ENCODE results near the gene RCOR2. TPM values are rescaled to one million over a fixed set of nuclear protein-coding genes. Genes with fewer than 3 reads are reported as not detected.

RCOR2 gene
- total RNA-seq, 2 experiments from 2014 or later: 2.1 to 2.4 TPM

DNA sequence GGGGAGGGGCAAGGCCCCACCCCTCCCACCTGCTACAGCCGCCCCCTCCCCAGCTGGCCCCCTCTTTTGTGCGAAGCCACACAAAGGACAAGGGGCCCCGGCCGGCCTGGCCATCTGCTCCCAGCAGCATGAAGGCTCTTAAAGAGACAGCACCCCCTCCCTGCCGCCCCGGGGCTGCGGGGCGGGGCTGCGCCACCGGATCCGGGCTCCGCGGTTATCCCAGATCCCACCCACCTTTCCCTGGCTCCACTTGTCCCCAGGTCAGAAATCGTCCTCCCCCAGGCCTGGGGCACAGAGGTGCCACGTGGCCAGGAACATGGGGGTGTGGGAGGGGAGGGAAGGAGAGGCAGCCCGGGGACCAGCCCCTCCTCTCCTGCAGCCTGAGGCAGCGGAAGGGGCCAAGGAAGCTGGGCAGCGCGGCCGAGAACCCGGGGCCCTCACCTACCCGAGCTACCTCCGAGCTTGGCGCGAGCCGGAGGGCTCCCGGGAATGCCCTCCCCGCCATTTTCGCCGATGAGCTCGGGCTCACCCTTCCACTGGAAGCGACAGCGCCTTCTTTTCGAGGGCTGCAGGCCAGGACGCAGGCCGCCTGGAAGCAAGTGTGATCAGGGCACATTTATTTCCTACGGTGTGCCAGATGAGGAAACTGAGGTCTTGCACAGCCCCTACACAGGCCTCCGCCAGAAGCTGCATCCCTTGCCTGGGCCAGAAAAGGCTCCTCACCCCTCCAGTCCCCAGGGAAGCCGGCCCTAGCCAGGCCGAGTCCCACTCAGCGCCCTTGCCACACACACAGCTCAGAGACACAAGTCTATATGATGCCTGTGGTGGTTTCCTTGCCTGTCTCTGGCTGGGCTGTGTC, 2.5 kb upstream of the RCOR2 start:
- no peak for TF ChIP-seq EZH2phosphoT487 (IDR thresholded peaks at IDR 0.05; ENCODE audit: borderline replicate concordance, low read depth, low read length)
- TF ChIP-seq, protein P1, sequence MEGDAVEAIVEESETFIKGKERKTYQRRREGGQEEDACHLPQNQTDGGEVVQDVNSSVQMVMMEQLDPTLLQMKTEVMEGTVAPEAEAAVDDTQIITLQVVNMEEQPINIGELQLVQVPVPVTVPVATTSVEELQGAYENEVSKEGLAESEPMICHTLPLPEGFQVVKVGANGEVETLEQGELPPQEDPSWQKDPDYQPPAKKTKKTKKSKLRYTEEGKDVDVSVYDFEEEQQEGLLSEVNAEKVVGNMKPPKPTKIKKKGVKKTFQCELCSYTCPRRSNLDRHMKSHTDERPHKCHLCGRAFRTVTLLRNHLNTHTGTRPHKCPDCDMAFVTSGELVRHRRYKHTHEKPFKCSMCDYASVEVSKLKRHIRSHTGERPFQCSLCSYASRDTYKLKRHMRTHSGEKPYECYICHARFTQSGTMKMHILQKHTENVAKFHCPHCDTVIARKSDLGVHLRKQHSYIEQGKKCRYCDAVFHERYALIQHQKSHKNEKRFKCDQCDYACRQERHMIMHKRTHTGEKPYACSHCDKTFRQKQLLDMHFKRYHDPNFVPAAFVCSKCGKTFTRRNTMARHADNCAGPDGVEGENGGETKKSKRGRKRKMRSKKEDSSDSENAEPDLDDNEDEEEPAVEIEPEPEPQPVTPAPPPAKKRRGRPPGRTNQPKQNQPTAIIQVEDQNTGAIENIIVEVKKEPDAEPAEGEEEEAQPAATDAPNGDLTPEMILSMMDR (conservative IDR thresholded peaks at IDR 0.05; ENCODE audit: low read length): no peak
- Histone ChIP-seq H3K4me2 (ENCODE audit: low read length) (no peak overlapping the region), H3K36me3 (ENCODE audit: insufficient read depth, low read length) (no peaks in the 10 kb centered on the region), H3K4me1 (ENCODE audit: insufficient read depth, low read length, poor library complexity, severe bottlenecking) (peaks cover 32% of the 10 kb centered on the region), H3K9me2 (ENCODE audit: insufficient read depth, low read length) (no peaks in the 10 kb centered on the region), H3K79me2 (ENCODE audit: insufficient read depth, low read depth, low read length) (no peaks in the 10 kb centered on the region), H3K9me3 (ENCODE audit: low read length) (no peaks in the 10 kb centered on the region), H2AFZ (ENCODE audit: low read length) (no peak overlapping the region), H3K4me3 (ENCODE audit: low read depth, low read length, poor library complexity, severe bottlenecking) (no peak overlapping the region), H4K20me1 (ENCODE audit: insufficient read depth, low read length) (no peaks in the 10 kb centered on the region), H3K27ac (ENCODE audit: low read depth, low read length, poor library complexity, severe bottlenecking) (no peak overlapping the region)
- no peak for DNase-seq (ENCODE audit: low spot score)
- intact Hi-C loops (cut with micrococcal nuclease; ENCODE audit: unreplicated experiment): no loop called here
- ChIA-PET POLR2A (no interaction called here), CTCF (ENCODE audit: unreplicated experiment) (interaction anchor here (1.1 kb wide), 1 partner anchor 81 kb away, joined by 4 read pairs; the partner anchor contains the start of gene MARK2)
- BruUV-seq (replicated peaks): no TSS peak

DNA sequence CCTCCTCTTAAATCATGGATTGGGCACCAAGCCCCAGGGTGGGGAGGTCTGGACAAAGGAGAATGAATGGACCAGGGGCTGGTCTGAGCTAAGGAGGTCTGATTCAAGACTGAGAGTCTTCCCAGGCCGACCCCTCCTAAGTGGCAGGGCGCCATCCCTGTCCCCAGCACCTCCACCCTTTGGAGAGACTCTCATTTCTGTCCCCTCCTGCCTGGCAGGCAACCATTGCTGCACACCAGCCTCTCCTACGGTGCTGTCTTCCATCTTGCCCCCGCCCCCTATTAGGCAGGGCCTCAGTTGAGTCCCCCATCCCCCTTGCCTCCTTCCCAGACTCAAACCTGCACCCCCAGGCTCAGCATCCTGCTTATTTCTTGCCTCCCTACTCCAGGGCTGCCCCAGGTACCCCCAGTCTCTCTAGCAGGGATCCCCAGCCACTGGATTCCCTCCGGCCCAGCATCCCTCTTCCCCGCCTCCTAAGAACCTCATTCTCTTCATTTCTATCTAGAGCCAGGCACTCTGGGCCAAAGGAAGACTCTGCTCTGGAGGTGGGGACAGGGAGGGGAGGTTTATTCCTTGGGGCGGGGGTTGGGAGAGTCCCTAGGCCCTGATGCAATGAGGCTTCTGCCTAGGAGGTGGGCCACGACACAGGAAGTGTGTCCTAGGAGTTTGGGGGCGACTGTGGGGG, 1.7 kb upstream of the RCOR2 start:
- Histone ChIP-seq H4K20me1 (ENCODE audit: insufficient read depth, low read length) (no peaks in the 10 kb centered on the region), H3K27ac (ENCODE audit: low read depth, low read length, poor library complexity, severe bottlenecking) (no peak overlapping the region), H3K4me3 (ENCODE audit: low read depth, low read length, poor library complexity, severe bottlenecking) (no peak overlapping the region), H3K9me3 (ENCODE audit: low read length) (no peaks in the 10 kb centered on the region), H3K4me2 (ENCODE audit: low read length) (peak overlapping the region; percentile 100; the same call in 1 of the 2 replicates), H3K36me3 (ENCODE audit: insufficient read depth, low read length) (no peaks in the 10 kb centered on the region), H3K79me2 (ENCODE audit: insufficient read depth, low read depth, low read length) (no peaks in the 10 kb centered on the region), H2AFZ (ENCODE audit: low read length) (0 out of 2 replicates have a peak overlapping the region, but pooled peaks have one; percentile 89), H3K9me2 (ENCODE audit: insufficient read depth, low read length) (no peaks in the 10 kb centered on the region), H3K4me1 (ENCODE audit: insufficient read depth, low read length, poor library complexity, severe bottlenecking) (peaks cover 32% of the 10 kb centered on the region)
- no TSS peak for BruUV-seq (replicated peaks)
- TF ChIP-seq, protein P1 (conservative IDR thresholded peaks at IDR 0.05; ENCODE audit: low read length): no peak
- TF ChIP-seq EZH2phosphoT487 (IDR thresholded peaks at IDR 0.05; ENCODE audit: borderline replicate concordance, low read depth, low read length): no peak
- ChIA-PET CTCF (ENCODE audit: unreplicated experiment) (no interaction called here), POLR2A (no interaction called here)
- intact Hi-C loops (cut with micrococcal nuclease; ENCODE audit: unreplicated experiment): no loop called here
- DNase-seq (ENCODE audit: low spot score): no peak
